ENCODE measurements around the gene POLDIP3. TPM values are rescaled to one million over a fixed set of nuclear protein-coding genes. Genes with fewer than 3 reads are reported as not detected.

The POLDIP3 gene
- total and polyA plus RNA-seq, 2 experiments from 2014 or later: 35.5 to 45.9 TPM

DNA sequence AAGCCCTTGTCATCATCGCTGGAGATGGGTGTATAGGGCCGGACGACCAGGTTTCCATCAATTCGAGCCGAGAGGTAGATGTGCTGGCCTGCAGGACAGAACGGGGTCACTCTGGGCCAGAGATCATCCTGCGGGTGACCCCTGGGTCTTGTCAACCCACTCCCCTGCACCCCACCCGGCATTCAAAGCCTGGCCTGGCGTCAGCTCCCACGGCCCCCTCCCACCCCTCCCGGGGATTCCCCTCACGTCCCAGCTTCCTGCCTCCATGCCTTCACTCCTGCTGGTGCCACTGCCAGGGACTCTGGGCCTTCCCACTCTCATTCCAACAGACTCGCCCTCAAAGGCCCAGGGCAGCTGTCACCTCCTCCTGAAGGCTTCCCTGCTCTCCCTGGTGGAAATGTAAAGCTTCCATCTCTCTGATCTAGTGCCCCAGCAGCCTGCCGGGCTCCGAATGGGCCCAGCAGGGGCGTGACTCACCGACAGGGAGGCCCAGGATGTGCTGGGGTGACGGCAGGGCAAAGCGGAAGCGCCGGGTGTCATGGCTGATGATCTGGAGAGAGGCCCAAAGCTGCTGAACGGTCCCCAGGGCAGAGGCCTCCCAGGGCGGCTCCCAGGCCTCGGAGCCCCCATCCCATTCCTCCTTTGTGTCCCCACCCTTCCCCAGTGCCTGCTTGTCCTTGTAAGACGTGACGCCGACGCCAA is 16.4 kb upstream of the POLDIP3 start:
- WGBS, 2 experiments (ENCODE audit: low coverage in 1 of 2, low lambda C conversion rate in 2 of 2, missing lambda C conversion rate in 2 of 2): 84 to 90% methylated on average over 21 to 28 of the region's 28 CpGs
- in situ Hi-C loops (cut with MboI): no loop called here
- Histone ChIP-seq H3K9me2 (ENCODE audit: insufficient read depth) (no peaks in the 10 kb centered on the region), H3K27ac (no peak overlapping the region), H2AFZ (no peak overlapping the region), H3K9me3 (ENCODE audit: low read depth) (no peaks in the 10 kb centered on the region), H3F3A (ENCODE audit: insufficient read depth) (peaks cover 10% of the 10 kb centered on the region; the same call in 1 of the 2 replicates), H4K20me1 (ENCODE audit: insufficient read depth) (no peaks in the 10 kb centered on the region), H3K27me3 (replicated peaks; ENCODE audit: insufficient read depth) (no peaks in the 10 kb centered on the region), H3K4me2 (ENCODE audit: unreplicated experiment) (no peak overlapping the region), H3K4me3 (no peak overlapping the region), H3K9ac (no peak overlapping the region), H3K79me2 (ENCODE audit: insufficient read depth) (peaks cover 51% of the 10 kb centered on the region), H3K4me1 (ENCODE audit: insufficient read depth) (peaks cover 10% of the 10 kb centered on the region), H3K36me3 (ENCODE audit: low read depth) (peaks cover 23% of the 10 kb centered on the region)
- no peak for TF ChIP-seq EZH2 (IDR thresholded peaks at IDR 0.05; ENCODE audit: insufficient read depth, poor library complexity, severe bottlenecking)
- no peak for TF ChIP-seq EZH2phosphoT487 (IDR thresholded peaks at IDR 0.05; ENCODE audit: insufficient read depth, low read depth)
- no peak for DNase-seq

DNA sequence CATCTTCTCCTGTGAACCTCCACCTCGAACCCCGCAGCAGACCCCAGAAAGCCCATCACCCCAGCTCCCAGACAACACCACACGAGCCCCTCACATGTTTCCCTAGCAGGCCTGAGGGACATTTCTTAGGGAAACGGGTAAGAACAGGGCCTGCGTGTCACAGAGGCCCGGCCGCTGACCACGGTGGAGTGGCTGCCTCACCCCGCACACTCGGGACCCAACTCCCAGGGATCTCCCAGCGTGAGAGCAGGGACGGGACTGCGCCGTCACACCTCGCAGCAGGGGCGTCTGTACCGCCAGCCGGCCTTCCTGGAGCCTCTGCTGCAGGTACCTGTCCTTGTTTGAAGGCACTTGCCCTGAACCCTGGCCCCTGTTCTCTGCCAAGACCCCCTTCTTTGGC is 15.5 kb upstream of the POLDIP3 start:
- no peak overlapping the region for H3K27ac ChIP-seq
- peaks cover 47% of the 10 kb centered on the region for H3K79me2 ChIP-seq (ENCODE audit: insufficient read depth)
- peaks cover 3% of the 10 kb centered on the region for H3K4me1 ChIP-seq (ENCODE audit: insufficient read depth)
- H3F3A ChIP-seq (ENCODE audit: insufficient read depth): peaks cover 4% of the 10 kb centered on the region; the same call in 1 of the 2 replicates
- no peak overlapping the region for H2AFZ ChIP-seq
- 95 to 97% methylated on average over 17 to 18 of the region's 18 CpGs for WGBS, 2 experiments (ENCODE audit: low coverage in 1 of 2, low lambda C conversion rate in 2 of 2, missing lambda C conversion rate in 2 of 2)
- H3K9me2 ChIP-seq (ENCODE audit: insufficient read depth): no peaks in the 10 kb centered on the region
- H3K4me2 ChIP-seq (ENCODE audit: unreplicated experiment): no peak overlapping the region
- in situ Hi-C loops (cut with MboI): no loop called here
- TF ChIP-seq EZH2phosphoT487 (IDR thresholded peaks at IDR 0.05; ENCODE audit: insufficient read depth, low read depth) (no peak), EZH2 (IDR thresholded peaks at IDR 0.05; ENCODE audit: insufficient read depth, poor library complexity, severe bottlenecking) (no peak)
- no peak overlapping the region for H3K9ac ChIP-seq
- DNase-seq: no peak
- H4K20me1 ChIP-seq (ENCODE audit: insufficient read depth): no peaks in the 10 kb centered on the region
- no peaks in the 10 kb centered on the region for H3K9me3 ChIP-seq (ENCODE audit: low read depth)
- H3K27me3 ChIP-seq (replicated peaks; ENCODE audit: insufficient read depth): no peaks in the 10 kb centered on the region
- peaks cover 32% of the 10 kb centered on the region for H3K36me3 ChIP-seq (ENCODE audit: low read depth)
- no peak overlapping the region for H3K4me3 ChIP-seq

DNA sequence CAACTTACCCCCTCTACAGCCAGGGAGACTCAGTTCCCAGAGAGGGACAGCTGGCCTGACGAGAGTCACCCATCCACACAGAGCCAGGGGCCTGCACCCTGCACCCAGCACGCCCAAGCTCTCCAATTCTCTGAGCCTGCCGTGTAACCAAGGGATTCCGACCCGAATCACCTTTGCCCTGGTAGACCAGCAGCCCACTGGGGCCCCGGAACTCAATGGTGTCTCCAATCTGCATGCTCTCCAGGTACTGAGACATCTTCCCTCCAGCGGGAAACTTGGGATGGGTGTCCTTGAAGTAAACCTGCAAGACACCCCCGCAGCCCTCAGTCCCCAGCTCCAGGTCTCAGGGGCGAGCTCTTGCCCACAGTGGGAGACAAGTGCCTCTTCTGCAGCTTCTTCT is 13.3 kb upstream of the POLDIP3 start:
- H3K4me3 ChIP-seq: no peak overlapping the region
- H4K20me1 ChIP-seq (ENCODE audit: insufficient read depth): no peaks in the 10 kb centered on the region
- no peaks in the 10 kb centered on the region for H3K9me2 ChIP-seq (ENCODE audit: insufficient read depth)
- H3K9ac ChIP-seq: no peak overlapping the region
- no peak overlapping the region for H3K4me2 ChIP-seq (ENCODE audit: unreplicated experiment)
- TF ChIP-seq EZH2phosphoT487 (IDR thresholded peaks at IDR 0.05; ENCODE audit: insufficient read depth, low read depth) (no peak), EZH2 (IDR thresholded peaks at IDR 0.05; ENCODE audit: insufficient read depth, poor library complexity, severe bottlenecking) (no peak)
- no peaks in the 10 kb centered on the region for H3K27me3 ChIP-seq (replicated peaks; ENCODE audit: insufficient read depth)
- in situ Hi-C loops (cut with MboI): no loop called here
- H2AFZ ChIP-seq: no peak overlapping the region
- no peaks in the 10 kb centered on the region for H3K9me3 ChIP-seq (ENCODE audit: low read depth)
- H3K79me2 ChIP-seq (ENCODE audit: insufficient read depth): peaks cover 30% of the 10 kb centered on the region
- H3K27ac ChIP-seq: no peak overlapping the region
- peaks cover 28% of the 10 kb centered on the region for H3K36me3 ChIP-seq (ENCODE audit: low read depth)
- no peak for DNase-seq
- WGBS, 2 experiments (ENCODE audit: low coverage in 1 of 2, low lambda C conversion rate in 2 of 2, missing lambda C conversion rate in 2 of 2): 98 to 99% methylated on average over 9 of the region's 9 CpGs
- peaks cover 3% of the 10 kb centered on the region; the same call in 1 of the 2 replicates for H3F3A ChIP-seq (ENCODE audit: insufficient read depth)
- H3K4me1 ChIP-seq (ENCODE audit: insufficient read depth): no peaks in the 10 kb centered on the region

DNA sequence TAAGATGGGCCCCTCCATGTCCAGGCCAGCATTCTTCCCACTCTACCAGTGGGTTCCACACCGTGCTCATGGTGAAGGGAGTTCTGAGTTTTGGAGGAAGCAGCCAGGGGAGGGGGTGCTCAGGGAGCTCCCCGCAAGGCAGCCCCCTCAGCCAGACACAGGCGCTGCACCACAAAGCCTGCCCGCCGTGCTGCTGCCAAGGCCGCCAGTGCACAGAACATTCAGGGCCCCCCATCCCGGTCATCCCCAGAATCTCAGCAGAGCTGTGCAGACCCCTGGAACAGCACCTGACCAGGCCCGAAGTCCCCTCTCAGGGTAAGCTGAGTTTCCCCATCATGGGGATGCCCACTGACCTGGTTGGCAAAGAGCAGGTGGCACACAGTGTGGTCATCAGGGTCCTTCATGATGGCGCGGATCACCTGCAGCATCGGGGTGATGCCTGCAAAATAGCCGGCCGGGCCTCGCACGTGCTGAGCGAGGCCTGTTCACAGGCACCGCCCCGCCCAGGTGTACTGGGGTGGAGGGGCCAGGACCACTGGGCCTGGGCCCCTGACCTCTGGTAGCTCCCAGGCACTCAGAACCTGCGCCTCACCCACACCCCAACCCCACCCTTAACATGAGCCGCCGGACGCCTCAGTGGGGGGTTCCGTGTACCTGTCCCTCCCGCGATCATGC is 12.4 kb upstream of the POLDIP3 start:
- TF ChIP-seq EZH2phosphoT487 (IDR thresholded peaks at IDR 0.05; ENCODE audit: insufficient read depth, low read depth) (no peak), EZH2 (IDR thresholded peaks at IDR 0.05; ENCODE audit: insufficient read depth, poor library complexity, severe bottlenecking) (no peak)
- Histone ChIP-seq H3K9me3 (ENCODE audit: low read depth) (no peaks in the 10 kb centered on the region), H3K4me2 (ENCODE audit: unreplicated experiment) (no peak overlapping the region), H3F3A (ENCODE audit: insufficient read depth) (peaks cover 12% of the 10 kb centered on the region), H3K36me3 (ENCODE audit: low read depth) (peaks cover 28% of the 10 kb centered on the region; the same call in 1 of the 2 replicates), H3K4me1 (ENCODE audit: insufficient read depth) (peaks cover 2% of the 10 kb centered on the region; the same call in 1 of the 2 replicates), H3K9ac (no peak overlapping the region), H4K20me1 (ENCODE audit: insufficient read depth) (no peaks in the 10 kb centered on the region), H3K9me2 (ENCODE audit: insufficient read depth) (no peaks in the 10 kb centered on the region), H3K79me2 (ENCODE audit: insufficient read depth) (peaks cover 21% of the 10 kb centered on the region), H3K27ac (no peak overlapping the region), H2AFZ (no peak overlapping the region), H3K27me3 (replicated peaks; ENCODE audit: insufficient read depth) (no peaks in the 10 kb centered on the region), H3K4me3 (no peak overlapping the region)
- in situ Hi-C loops (cut with MboI): no loop called here
- 92% methylated on average over 22 to 24 of the region's 25 CpGs for WGBS, 2 experiments (ENCODE audit: low coverage in 1 of 2, low lambda C conversion rate in 2 of 2, missing lambda C conversion rate in 2 of 2)
- DNase-seq: no peak

Measured in GM23248 (cell line).